ENCODE measurements around the gene NOVA2. TPM values are rescaled to one million over a fixed set of nuclear protein-coding genes. Genes with fewer than 3 reads are reported as not detected.

NOVA2 gene
- total and polyA plus RNA-seq, 9 of the 15 experiments (the other 6 are each of a cell fraction or from before 2014, with no cell fraction given) = not detected

- TF ChIP-seq TOE1 (IDR thresholded peaks at IDR 0.05; ENCODE audit: borderline replicate concordance) (no peak), TOE1 (CRISPR knock-in tag; IDR thresholded peaks at IDR 0.05; ENCODE audit: borderline replicate concordance, low read depth) (no peak), CLOCK (CRISPR knock-in tag; IDR thresholded peaks at IDR 0.05; ENCODE audit: borderline replicate concordance) (no peak), KHSRP (IDR thresholded peaks at IDR 0.05) (peak; percentile 84; the same call in 1 of the 2 replicates), ERF (CRISPR knock-in tag; IDR thresholded peaks at IDR 0.05) (no peak), ZNF354B (CRISPR knock-in tag; IDR thresholded peaks at IDR 0.05) (no peak), CREB3L1 (IDR thresholded peaks at IDR 0.05; ENCODE audit: borderline replicate concordance, low read depth) (no peak), USF1 (CRISPR knock-in tag; IDR thresholded peaks at IDR 0.05) (no peak), HNRNPK (IDR thresholded peaks at IDR 0.05; ENCODE audit: low read depth, low read length, poor library complexity, severe bottlenecking) (no peak), ZNF3 (CRISPR knock-in tag; IDR thresholded peaks at IDR 0.05) (no peak), ZNF717 (CRISPR knock-in tag; IDR thresholded peaks at IDR 0.05) (no peak), MTF1 (CRISPR knock-in tag; IDR thresholded peaks at IDR 0.05; ENCODE audit: borderline replicate concordance) (no peak), LCOR (CRISPR knock-in tag; IDR thresholded peaks at IDR 0.05) (no peak), THAP7 (CRISPR knock-in tag; IDR thresholded peaks at IDR 0.05) (no peak), FOXP1 (CRISPR knock-in tag; IDR thresholded peaks at IDR 0.05) (no peak), NCOA4 (IDR thresholded peaks at IDR 0.05; ENCODE audit: partially characterized antibody) (no peak), SPI1 (IDR thresholded peaks at IDR 0.05; ENCODE audit: borderline replicate concordance, low read depth, low read length) (peak; percentile 91), THAP12 (CRISPR knock-in tag; IDR thresholded peaks at IDR 0.05) (no peak), ZNF589 (CRISPR knock-in tag; IDR thresholded peaks at IDR 0.05; ENCODE audit: low read depth) (no peak), TEAD2 (tag; IDR thresholded peaks at IDR 0.05) (no peak), ZNF76 (CRISPR knock-in tag; IDR thresholded peaks at IDR 0.05; ENCODE audit: borderline replicate concordance) (no peak), SNIP1 (IDR thresholded peaks at IDR 0.05; ENCODE audit: low read depth) (no peak)
Measured at GRCh38 chr19:45999653-46000121, 26.0 kb upstream of the NOVA2 start (continued).
